HG03175 (cell line): ENCODE data around the gene CASP3.
A peak's percentile ranks its signal among the peaks of the same experiment; 100 is the strongest.

Experiments used
- ATAC-seq: cut with Tn5 transposase; IDR thresholded peaks from one replicate; pipeline ENCODE4 v1.9.1; 2021; ENCODE audit warnings: mild to moderate bottlenecking, moderate library complexity; ENCODE audit not compliant: unreplicated experiment

CASP3 gene

GRCh38 chr4:184649026-184649970, at the start of gene CASP3, which contains the start of gene PRIMPOL:
Gene CASP3, minus strand, starts transcription at chr4:184649447. Its CDS starts 10,994 bp downstream, at chr4:184638453.
Gene PRIMPOL, plus strand, starts transcription at chr4:184649738. Its CDS starts 7,403 bp downstream, at chr4:184657141.
- ATAC-seq = peak; percentile 84

GRCh38 chr4:184697956-184698355, 48.7 kb upstream of the CASP3 start:
- no peak for ATAC-seq

- ATAC-seq = no peak
Measured at GRCh38 chr4:184695178-184695896, 46.1 kb upstream of the CASP3 start.

- no peak for ATAC-seq
Measured at GRCh38 chr4:184694412-184694956, 45.2 kb upstream of the CASP3 start.

GRCh38 chr4:184693056-184693455, 43.8 kb upstream of the CASP3 start:
- ATAC-seq = no peak

- no peak for ATAC-seq
Measured at GRCh38 chr4:184689681-184690080, 40.4 kb upstream of the CASP3 start.

- no peak for ATAC-seq
Measured at GRCh38 chr4:184688447-184688846, 39.2 kb upstream of the CASP3 start.

GRCh38 chr4:184688005-184688404, 38.8 kb upstream of the CASP3 start:
- no peak for ATAC-seq

GRCh38 chr4:184684491-184685189, 35.4 kb upstream of the CASP3 start:
- ATAC-seq = no peak

- no peak for ATAC-seq
Measured at GRCh38 chr4:184681916-184682315, 32.7 kb upstream of the CASP3 start.

- ATAC-seq = no peak
Measured at GRCh38 chr4:184680698-184681097, 31.5 kb upstream of the CASP3 start.

- ATAC-seq = no peak
Measured at GRCh38 chr4:184675821-184676492, 26.7 kb upstream of the CASP3 start.

GRCh38 chr4:184675018-184675417, 25.8 kb upstream of the CASP3 start:
- ATAC-seq = no peak

- no peak for ATAC-seq
Measured at GRCh38 chr4:184674011-184674410, 24.8 kb upstream of the CASP3 start.

GRCh38 chr4:184672741-184673140, 23.5 kb upstream of the CASP3 start:
- no peak for ATAC-seq

GRCh38 chr4:184671101-184671500, 21.9 kb upstream of the CASP3 start:
- ATAC-seq = no peak

- no peak for ATAC-seq
Measured at GRCh38 chr4:184669251-184669650, 20.0 kb upstream of the CASP3 start.

GRCh38 chr4:184668511-184669114, 19.4 kb upstream of the CASP3 start:
- no peak for ATAC-seq

GRCh38 chr4:184668096-184668495, 18.8 kb upstream of the CASP3 start:
- no peak for ATAC-seq

- ATAC-seq = no peak
Measured at GRCh38 chr4:184666670-184667069, 17.4 kb upstream of the CASP3 start.
